Stimulated activated CD8-positive, alpha-beta memory T cell treated with anti-CD3 and anti-CD28 coated beads, Interleukin-2, amount 100 ng/mL, for 48 hours (primary cell): Measurements from ENCODE around the gene ADARB2.

Experiments
- DNase-seq, 2 donors: peaks; one replicate each; pipeline ENCODE4 v3.0.0-alpha.2; 2020; ENCODE audit warnings: low read depth in 2 of 2

The ADARB2 gene

GRCh38 chr10:1137499-1138163 is 599.7 kb downstream of the ADARB2 start:
- DNase-seq = no peak

GRCh38 chr10:1136268-1136667 is 601.1 kb downstream of the ADARB2 start:
- DNase-seq = no peak

GRCh38 chr10:1134156-1134555 is 603.2 kb downstream of the ADARB2 start:
- DNase-seq = no peak

- no peak for DNase-seq
These were observed 603.8 kb downstream of the ADARB2 start for GRCh38 chr10:1133495-1134045.

GRCh38 chr10:1132584-1132983 is 604.7 kb downstream of the ADARB2 start:
- no peak for DNase-seq

- no peak for DNase-seq
These were observed 606.1 kb downstream of the ADARB2 start for GRCh38 chr10:1130995-1131790.

GRCh38 chr10:1130226-1130625 is 607.1 kb downstream of the ADARB2 start:
- no peak for DNase-seq

- no peak for DNase-seq
These were observed 608.7 kb downstream of the ADARB2 start for GRCh38 chr10:1128649-1129048.

- no peak for DNase-seq
These were observed 609.2 kb downstream of the ADARB2 start for GRCh38 chr10:1128115-1128514.

GRCh38 chr10:1127629-1128028 is 609.7 kb downstream of the ADARB2 start:
- no peak for DNase-seq
